ENCODE data around the gene FBXO42.

DNA sequence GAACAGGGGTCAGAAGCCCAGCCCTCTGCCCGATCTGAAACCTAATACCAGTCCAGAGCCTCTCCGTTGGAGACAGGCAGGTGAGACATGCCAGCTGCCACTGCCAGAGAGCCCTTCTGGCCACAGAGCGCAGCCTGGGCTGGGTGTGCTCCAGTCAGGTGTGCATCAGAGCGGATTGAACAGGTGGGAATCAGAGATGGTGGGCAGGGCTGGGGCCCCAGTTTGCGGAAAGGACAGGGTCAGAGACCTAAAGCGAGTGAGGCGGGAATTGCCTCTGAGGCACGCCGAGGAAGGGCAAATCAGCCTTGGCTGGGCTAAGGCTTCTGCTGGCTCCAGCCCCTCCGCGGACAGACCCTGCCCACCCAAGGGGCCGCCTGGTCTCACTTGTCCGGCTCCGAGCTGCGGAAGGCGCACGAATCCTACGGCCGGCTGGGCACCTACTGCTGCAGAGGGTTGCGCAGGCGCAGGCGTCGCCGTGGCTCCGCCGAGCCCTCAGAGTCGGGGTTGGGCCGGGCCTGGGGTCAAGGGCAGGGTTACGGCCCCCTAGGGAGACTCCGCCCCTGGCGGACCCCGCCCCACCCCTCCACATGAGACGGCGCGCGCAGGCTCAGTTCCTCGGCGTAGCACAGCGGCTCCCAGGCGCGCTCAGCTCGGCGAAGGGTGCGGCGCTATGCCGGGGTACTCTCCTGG, 125.6 kb downstream of the FBXO42 start:
- TF ChIP-seq POLR2A (IDR thresholded peaks at IDR 0.05; ENCODE audit: low read depth, low read length), result no peak
- TF ChIP-seq POLR2AphosphoS5 (IDR thresholded peaks at IDR 0.05; ENCODE audit: low read depth, low read length), result no peak
- TF ChIP-seq TAF1 (IDR thresholded peaks at IDR 0.05; ENCODE audit: borderline replicate concordance, low read depth, low read length), result no peak

Measured in GM12892 (cell line).